HG03460 (cell line): Measurements from ENCODE around the gene LMBR1L.
A peak's percentile ranks its signal among the peaks of the same experiment; 100 is the strongest.
"Not testable (repeated sequence)": the region's sequence is repeated elsewhere in the genome, so short reads cannot be mapped to it uniquely, and the experiment has no call there.

ENCODE experiments used
- ATAC-seq: cut with Tn5 transposase; IDR thresholded peaks from one replicate; pipeline ENCODE4 v1.9.1; 2021; ENCODE audit not compliant: unreplicated experiment

The LMBR1L gene

GRCh38 chr12:49110464-49111155, at the start of gene LMBR1L:
TSS of gene LMBR1L (minus strand) at chr12:49110847. CDS start at chr12:49110555, 292 bp downstream.
- ATAC-seq: peak; percentile 98

DNA sequence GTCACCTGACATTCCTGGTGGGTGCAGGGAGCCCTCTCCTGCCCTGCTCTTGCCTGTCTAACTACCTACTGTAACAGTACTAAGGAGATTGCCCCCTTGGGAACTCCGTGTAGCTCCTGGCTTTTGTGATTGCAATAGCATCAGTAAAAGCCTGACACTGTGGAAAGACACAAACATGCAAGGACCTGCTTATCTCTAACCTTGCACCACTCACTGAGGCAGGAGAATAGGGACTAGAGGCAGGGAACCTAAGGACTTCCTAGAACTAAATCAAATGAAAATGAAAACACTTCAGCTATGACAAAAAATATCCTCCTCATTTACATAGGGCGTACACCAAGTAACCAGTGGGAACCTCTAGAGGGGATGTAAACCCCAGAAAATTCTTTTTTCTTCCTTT, 49.8 kb upstream of the LMBR1L start:
- ATAC-seq: no peak

DNA sequence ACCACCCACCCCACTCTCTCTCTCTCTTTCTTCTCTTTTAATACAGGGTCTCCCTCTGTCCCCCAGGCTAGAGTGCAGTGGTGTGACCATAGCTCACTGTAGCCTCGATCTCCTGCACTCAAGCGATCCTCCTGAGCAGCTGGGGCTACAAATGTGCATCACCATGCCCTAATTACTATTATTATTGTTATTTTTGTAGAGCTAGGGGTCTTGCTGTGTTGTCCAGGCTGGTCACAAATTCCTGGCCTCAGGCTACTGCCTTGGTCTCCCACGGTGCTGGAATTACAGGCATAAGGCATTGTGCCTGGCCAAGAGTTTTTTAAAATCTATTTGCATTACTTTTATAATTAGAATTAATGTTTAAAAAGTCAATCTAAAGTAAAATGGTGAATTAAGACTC, 43.6 kb upstream of the LMBR1L start:
- no peak for ATAC-seq

GRCh38 chr12:49147384-49147783, 36.7 kb upstream of the LMBR1L start:
- ATAC-seq: no peak

GRCh38 chr12:49146406-49146805, 35.8 kb upstream of the LMBR1L start:
- ATAC-seq: no peak

DNA sequence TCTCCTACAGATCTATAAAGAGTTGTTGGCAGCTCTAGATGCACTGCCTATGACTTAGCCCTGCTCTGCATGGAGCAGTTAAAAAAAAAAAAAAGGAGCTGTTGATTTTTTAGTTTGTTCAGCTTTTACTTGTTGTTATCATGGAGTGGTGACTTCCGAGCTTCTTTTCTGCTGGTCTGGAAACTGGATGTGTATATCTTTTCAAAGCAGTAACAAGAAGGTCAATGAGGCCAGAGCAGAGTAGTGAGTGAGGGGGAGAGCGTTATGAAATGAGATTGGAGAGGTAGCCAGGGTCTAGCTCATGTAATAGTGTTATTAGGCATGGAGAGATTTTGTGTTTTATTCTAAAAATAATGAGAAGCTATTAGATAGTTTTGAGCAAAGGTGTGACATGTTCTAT, 33.7 kb upstream of the LMBR1L start:
- no peak for ATAC-seq

DNA sequence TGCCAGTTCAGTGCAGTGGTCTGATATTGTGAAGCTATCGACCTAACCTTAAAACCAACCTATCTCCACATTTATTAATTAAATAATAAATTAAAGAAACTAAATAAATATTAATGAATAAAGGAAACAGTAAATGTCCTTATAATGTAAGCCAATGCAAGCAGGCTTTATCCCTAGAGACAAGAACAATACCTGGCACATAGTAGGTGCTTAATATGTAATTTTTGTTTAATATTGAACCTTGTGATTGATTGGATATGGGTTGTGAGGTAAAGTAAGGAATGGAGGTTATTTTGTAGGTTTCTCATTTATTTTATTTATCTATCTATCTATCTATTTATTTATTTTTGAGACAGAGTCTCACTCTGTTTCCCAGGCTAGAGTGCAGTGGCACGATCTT, 28.4 kb upstream of the LMBR1L start:
- ATAC-seq: no peak

DNA sequence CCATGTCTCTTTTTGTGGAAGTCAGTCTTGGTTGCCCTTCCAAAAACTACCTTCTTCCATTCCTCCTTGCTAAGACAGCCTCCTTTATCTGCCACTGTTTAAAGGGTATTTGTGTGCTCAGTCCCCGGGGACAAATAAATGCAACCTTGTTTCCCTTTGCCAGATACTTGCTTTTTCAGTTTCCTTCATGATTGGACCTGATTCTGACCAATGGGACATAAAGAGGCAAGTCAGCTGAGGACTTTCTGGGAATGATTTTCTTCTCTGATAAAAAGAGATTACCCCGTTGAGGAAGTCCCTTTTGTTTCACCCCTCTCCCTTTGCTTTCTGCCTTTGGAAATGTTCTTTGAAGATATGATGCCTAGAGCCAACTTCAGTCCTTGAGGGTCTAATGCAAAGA, 27.9 kb upstream of the LMBR1L start:
- ATAC-seq: no peak

DNA sequence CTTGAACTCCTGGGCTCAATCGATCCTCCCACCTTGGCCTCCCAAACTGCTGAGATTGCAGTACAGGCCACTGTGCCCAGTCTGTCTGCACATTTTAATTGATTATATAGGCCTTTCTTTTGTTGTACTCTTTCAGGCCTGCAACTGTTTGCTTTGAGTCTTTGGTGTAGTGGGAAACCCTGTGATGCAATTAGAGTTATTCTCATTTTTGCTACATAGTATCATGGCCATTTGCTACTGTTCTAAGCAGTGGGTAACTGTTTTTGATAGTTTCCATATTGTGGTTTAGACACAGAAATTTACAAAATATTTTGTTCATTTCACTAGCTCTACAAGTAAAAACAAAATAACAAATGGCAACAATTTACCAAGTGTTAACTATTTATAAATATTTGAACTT, 26.8 kb upstream of the LMBR1L start:
- no peak for ATAC-seq

GRCh38 chr12:49136997-49137396, 26.4 kb upstream of the LMBR1L start:
- ATAC-seq: not testable (repeated sequence)

DNA sequence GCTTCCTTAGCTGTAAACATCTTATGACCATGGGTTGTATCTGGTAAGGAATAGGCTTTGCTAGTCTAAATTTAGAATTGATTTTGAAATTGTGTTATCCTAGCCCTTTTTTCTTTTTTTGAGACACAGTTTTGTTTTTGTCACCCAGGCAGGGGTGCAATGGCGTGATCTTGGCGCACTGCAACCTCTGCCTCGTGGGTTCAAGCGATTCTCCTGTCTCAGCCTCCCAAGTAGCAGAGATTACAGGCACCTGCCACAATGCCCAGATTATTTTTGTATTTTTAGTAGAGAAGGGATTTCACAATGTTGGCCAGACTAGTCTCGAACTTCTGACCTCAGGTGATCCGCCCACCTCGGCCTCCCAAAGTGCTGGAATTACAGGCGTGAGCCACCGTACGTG, 22.9 kb upstream of the LMBR1L start:
- ATAC-seq: no peak

GRCh38 chr12:49133014-49133413, 22.4 kb upstream of the LMBR1L start:
- no peak for ATAC-seq

DNA sequence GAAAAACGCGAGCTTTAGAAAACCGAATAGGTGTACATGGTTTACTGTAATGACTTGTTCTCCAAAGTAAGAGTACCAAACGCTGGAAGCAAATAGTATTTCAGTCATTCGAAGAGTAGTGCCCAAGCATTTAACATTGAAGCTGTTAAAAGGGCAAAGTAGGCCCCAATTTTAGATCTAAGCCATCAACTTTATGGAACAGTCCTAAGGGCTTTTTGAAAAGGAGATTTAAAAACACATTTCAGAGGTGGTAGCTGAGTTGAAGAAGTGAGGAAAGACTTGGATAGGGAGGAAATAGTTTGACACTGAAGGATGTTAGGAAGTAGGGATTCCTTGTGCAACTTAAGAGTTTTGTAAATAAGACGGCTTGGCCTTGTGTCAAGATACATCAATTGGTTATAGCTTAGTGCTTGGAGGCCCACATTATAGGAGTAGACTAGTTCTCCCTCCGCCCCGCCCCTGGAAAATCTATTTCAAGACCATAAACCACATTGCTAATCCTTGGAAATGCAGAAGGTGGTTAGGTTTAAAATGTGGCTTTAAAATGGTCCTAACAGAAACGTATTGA, 21.3 kb upstream of the LMBR1L start:
- no peak for ATAC-seq

GRCh38 chr12:49131051-49131893, 20.6 kb upstream of the LMBR1L start, which contains the start of gene TUBA1B:
TSS of gene TUBA1B (minus strand) at chr12:49131395. CDS start at chr12:49131300, 95 bp downstream.
- peak; percentile 68 for ATAC-seq

DNA sequence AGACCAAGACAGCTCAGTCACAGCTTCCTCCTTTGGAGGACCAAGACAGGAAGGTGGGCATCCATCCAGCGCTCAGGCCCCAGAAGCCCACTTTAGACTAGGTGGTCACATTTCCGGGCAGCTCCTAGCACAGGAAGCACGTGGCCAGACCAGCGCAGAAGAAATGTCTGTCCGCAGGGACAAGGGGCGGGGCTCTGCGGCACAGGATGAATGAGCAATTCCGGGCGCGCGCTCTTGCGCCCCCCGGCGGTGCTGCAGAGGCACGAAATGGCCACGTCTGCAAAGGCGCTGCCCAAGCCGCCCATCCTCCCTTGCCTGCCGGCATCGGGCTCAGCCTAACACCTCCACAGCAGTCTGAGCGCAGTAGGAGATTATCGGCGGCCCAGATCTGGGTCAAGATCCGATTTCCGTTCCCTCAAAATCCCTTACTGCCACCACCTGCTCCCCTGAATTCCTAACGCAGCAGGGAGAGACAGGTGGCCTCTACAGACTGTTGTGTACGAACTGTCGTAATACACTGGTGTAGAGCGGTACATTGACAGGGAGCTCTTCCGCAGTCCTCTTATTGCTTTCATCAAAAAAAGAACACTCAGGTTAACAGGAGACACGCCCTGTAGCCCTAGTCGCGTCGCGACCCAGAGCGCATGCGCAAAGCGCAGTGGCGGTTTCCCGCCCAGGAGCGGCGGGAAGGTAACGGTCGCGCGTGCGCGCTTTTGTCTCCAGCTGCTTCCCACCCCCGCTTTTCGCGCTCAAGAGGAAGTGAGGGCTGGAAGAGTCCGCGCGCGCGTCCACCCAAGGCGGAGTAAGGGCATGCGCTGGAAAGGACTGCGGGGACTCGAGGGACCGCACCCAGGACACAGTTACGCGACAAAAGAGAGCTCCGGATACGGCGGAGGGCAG, 19.8 kb upstream of the LMBR1L start:
- peak; percentile 56 for ATAC-seq

DNA sequence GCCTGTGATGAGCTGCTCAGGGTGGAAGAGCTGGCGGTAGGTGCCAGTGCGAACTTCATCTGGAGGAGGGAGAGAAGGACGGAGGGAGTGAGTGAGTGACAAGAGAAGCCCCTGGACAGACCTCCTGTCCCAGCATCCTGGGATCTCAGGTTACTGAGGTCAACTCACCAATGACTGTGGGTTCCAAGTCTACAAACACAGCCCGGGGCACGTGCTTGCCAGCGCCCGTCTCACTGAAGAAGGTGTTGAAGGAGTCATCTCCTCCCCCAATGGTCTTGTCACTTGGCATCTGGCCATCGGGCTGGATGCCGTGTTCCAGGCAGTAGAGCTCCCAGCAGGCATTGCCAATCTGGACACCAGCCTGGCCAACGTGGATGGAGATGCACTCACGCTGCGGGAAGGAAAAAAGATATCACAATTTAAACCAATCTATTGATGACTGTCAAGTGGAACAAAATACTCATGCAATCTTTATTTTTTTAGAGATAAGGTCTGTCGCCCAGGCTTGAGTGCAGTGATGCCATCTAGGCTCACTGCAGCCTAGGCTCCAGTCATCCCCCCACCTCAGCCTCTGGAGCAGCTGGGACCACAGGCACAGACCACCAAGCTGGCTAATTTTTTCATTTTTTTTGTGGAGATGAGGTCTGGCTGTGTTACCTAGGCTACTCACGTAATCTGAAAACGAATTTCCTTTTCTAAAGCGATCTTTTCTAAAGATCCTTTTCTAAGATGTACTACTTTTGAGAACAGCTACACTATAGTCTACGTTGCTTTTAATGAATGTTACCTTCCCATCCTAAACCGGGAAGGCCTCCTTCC, 18.9 kb upstream of the LMBR1L start:
- no peak for ATAC-seq

DNA sequence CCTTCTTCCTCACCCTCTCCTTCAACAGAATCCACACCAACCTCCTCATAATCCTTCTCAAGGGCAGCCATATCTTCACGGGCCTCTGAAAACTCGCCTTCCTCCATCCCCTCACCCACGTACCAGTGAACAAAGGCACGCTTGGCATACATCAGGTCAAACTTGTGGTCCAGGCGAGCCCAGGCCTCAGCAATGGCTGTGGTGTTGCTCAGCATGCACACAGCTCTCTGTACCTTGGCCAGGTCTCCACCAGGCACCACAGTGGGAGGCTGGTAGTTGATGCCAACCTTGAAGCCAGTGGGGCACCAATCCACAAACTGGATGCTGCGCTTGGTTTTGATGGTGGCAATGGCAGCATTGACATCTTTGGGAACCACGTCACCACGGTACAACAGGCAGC, 17.3 kb upstream of the LMBR1L start:
- ATAC-seq: not testable (repeated sequence)

DNA sequence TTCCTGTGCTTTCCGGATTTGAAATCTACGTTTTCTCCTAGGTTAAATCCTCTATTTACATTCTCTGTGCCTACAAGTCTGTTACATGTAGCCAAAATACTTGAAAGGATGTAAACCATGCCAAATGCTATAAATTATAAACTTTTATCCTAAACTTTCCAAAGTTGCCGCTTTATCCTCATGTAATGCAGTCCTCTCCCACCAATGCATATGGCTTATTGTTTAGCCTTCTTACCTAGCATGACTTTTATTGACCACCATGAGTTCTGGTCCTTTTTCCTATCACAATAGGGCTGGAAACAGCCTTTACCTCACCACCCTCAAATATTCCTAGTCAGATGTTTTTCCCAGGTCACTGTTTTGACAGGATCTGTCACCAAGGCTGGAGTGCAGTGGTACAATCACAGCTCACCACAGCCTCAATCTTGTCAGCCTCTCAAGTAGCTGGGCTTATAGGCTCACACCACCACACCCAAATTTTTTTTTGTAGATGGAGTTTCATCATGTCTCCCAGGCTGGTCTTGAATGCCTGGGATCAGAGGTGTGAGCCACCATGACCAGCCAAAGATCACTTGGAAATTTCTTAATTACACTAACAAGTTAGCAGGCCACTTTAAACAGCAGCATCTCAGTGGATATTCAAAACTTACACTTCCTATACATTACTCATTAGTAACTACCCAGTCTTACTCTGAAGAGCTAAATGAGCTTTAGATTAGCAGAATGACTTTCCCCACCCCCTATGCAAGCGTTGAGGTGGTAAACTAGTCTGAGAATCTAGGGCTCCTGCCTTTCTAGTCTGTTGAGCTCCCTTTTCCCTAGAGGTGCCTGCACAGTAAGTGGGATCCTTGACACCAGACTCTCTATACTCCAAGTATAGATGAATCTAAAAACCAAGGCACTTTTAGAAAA, 16.5 kb upstream of the LMBR1L start:
- no peak for ATAC-seq
